ENCODE results near the gene CYTL1.

CYTL1 gene

DNA sequence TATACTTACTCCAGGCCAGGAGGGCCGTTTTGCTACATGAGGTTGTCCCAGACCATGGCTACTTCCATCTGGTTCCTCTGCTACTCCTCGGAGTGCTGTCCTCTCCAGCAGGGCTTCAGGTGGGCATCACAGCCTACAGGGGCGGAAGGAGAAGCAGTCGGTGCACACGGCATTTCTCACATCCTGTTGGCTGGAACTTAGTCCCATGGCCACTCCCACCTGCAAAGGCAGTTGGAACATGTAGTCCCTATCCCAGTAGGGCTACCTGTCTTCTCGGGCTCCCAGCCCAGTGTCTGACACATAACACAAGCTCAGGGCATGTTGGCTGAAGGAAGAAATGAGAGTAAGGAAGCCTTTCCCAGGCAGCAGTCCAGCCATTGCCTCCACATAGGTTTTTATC, 24.3 kb upstream of the CYTL1 start:
- TF ChIP-seq, protein P1, sequence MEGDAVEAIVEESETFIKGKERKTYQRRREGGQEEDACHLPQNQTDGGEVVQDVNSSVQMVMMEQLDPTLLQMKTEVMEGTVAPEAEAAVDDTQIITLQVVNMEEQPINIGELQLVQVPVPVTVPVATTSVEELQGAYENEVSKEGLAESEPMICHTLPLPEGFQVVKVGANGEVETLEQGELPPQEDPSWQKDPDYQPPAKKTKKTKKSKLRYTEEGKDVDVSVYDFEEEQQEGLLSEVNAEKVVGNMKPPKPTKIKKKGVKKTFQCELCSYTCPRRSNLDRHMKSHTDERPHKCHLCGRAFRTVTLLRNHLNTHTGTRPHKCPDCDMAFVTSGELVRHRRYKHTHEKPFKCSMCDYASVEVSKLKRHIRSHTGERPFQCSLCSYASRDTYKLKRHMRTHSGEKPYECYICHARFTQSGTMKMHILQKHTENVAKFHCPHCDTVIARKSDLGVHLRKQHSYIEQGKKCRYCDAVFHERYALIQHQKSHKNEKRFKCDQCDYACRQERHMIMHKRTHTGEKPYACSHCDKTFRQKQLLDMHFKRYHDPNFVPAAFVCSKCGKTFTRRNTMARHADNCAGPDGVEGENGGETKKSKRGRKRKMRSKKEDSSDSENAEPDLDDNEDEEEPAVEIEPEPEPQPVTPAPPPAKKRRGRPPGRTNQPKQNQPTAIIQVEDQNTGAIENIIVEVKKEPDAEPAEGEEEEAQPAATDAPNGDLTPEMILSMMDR (IDR thresholded peaks at IDR 0.05; ENCODE audit: control insufficient read depth, extremely low read depth, insufficient read depth), result no peak
- no peak for DNase-seq (ENCODE audit: low read depth)
- H3K4me3 ChIP-seq (ENCODE audit: low read depth, low read length), result no peak overlapping the region

DNA sequence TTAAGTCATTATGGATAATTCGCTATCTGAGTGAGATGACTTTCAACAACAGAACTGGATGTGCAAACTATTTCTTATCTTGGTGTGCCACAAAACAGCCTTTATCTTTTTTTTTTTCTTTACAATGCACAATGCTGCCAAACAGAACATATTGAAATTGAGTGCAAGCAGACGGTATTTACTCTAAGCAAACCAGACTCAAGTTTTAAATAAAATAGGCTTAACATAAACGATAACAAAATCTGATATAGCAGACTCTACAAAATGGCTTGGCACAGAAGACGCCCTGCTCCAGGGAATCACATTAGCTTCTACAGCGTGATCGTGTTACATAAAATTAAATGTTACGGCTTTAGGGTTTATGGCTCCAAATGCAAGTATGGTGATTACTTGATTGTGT, 22.4 kb upstream of the CYTL1 start:
- DNase-seq (ENCODE audit: low read depth), result no peak
- TF ChIP-seq, protein P1 (IDR thresholded peaks at IDR 0.05; ENCODE audit: control insufficient read depth, extremely low read depth, insufficient read depth), result no peak
- no peak overlapping the region for H3K4me3 ChIP-seq (ENCODE audit: low read depth, low read length)

DNA sequence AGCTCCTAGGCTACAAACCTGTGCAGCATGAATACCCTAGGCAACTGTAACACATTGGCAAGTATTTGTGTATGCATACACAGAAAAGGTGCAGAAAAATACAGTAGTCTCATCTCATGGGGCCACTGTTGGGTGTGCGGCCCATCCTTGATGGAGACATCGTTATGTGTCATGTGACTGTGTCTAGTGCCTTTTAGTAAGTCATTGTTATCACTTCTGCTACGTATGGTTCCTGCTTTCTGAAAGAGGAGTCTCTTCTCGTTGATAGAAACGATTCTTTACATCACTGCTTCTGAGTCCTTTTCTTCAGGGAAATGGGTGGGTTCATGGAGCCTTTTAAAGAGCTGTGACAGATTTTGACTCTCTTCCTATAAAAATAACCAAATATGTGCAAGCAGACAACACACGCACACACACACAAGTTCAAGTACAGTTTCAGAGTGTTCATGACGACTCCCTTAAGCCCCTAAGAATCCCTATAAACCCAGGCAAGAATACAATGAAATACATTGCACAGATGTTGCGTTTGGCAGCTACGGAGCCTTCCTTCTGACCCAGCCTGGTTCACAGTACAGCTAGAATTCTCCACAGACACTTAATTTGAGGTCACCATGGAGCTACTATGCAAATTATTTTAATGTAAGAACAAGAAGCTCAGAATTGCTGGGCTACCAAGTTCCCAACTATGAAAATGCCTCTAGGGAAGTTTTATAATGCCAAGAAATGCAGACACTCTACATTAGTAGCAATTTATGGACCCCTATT, 21.8 kb upstream of the CYTL1 start:
- TF ChIP-seq, protein P1 (IDR thresholded peaks at IDR 0.05; ENCODE audit: control insufficient read depth, extremely low read depth, insufficient read depth), result no peak
- H3K4me3 ChIP-seq (ENCODE audit: low read depth, low read length), result no peak overlapping the region
- no peak for DNase-seq (ENCODE audit: low read depth)

DNA sequence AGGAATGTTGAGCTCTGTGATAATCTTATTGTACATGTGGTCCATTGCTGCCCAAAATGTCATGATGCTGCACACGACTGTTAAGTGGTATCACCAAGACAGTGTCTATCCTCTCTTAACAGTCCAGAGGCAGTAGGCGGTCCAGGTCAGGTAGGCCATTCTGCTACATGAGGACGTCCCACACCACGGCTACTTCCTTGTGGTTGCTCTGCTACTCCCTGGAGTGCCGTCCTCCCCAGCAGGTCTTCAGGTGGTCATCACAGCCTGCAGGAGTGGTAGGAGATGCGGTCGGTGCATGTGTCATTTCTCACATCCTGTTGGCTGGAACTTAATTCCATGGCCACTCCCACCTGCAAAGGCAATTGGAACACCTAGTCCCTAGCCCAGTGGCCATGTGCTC, 20.5 kb upstream of the CYTL1 start:
- no peak overlapping the region for H3K4me3 ChIP-seq (ENCODE audit: low read depth, low read length)
- no peak for DNase-seq (ENCODE audit: low read depth)
- TF ChIP-seq, protein P1 (IDR thresholded peaks at IDR 0.05; ENCODE audit: control insufficient read depth, extremely low read depth, insufficient read depth), result no peak

DNA sequence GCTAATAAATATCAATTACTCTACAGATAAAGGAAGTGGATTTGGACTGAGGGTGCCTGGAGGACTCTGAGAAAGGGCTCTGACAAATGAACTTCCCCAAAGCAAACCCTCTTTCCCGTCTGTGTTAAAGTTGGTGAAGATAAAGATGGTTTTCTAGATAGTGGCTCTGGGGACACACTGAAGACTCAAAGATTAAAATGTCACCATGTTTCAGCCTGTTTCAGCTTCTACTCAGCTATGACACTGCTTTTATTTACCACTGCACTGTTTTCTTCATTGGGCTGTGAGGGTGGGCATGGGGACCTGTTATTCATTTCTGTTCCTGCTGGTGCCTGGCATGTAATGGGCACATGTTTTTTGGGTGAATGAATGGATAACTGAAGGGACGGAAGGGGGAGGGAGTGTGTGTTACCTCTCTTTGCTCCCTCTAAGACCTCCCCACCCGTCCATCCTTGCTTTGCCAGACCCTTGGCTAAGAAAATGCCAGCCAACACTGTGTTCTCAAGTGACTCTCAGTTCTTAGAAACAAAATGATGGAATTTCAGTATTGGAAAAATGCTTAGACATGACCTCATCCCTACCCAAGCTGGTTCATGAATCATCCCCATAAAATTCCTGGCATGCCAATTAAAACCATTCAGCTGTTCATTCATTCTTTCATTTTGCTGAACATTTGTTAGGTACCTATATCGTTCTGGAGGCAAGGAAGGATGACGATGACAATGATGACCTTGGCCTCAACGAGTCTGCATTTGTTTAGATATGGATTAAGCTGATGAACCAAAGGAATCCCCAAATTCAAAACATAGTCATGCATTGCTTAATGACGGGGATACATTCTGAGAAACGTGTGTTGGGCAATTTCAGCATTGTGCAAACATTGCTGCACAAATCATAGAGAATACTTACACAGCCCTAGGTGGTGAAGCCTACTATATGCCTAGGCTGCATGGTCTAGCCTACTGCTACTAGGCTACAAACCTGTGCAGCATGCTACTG, 18.6 kb upstream of the CYTL1 start:
- DNase-seq (ENCODE audit: low read depth), result no peak
- TF ChIP-seq, protein P1 (IDR thresholded peaks at IDR 0.05; ENCODE audit: control insufficient read depth, extremely low read depth, insufficient read depth), result no peak
- H3K4me3 ChIP-seq (ENCODE audit: low read depth, low read length), result no peak overlapping the region

DNA sequence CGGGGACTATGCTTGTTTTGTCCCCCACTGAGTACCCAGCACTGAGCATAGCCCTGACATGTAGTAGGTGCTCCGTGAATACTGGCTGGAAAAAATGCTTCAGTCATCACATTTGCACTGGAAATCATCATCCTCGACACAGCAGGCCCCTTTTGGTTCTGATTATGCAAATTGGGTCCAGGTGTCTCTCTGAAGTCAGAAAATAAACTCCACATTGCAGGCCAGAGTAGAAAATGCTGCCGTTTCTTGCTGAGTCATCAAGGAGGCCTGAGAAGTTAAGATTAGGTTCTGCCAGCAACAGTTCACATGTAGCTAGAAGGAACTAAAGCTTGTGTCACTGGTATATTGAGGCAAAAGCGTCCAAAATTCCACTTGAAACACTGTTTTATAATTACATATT, 17.0 kb upstream of the CYTL1 start:
- DNase-seq (ENCODE audit: low read depth), result no peak
- TF ChIP-seq, protein P1 (IDR thresholded peaks at IDR 0.05; ENCODE audit: control insufficient read depth, extremely low read depth, insufficient read depth), result no peak

More for the DNA sequence above, 17.0 kb upstream of the CYTL1 start:
- no peak overlapping the region for H3K4me3 ChIP-seq (ENCODE audit: low read depth, low read length)
